ENCODE measurements around the gene CNOT3. TPM values are rescaled to one million over a fixed set of nuclear protein-coding genes. Genes with fewer than 3 reads are reported as not detected.
A peak's percentile ranks its signal among the peaks of the same experiment; 100 is the strongest.

CNOT3 gene
- total RNA-seq, 1 donor from 2014 or later, result 53.2 TPM

DNA sequence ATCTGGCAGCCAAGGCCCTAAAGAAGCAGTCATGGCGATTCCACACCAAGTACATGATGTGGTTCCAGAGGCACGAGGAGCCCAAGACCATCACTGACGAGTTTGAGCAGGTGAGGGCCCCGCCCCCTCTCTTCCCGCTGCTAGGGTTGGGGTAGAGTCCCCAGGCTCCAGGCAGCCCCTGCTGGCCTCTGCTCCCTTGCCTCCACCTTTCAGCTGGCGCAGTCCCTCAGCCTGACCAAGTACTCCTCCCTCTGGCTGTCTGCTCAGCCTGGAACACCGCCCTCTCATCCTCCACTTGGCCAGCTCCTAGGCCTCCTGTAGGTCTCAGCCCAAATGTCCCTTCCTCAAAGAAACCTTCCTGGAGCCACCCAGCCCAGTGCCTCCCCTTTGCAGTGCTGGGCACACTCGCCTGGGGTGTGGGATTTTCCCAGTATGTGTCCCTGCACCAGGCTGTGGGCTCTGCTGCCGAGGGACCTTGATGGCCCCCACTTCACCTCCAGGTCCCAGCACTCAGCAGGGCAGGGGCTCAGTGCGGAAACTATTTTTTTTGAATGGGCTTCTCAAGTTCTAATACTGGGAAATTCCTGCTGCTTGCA, 16.3 kb downstream of the CNOT3 start:
- H3K36me3 Mint-ChIP-seq (ENCODE audit: low read depth), result peaks cover 84% of the 10 kb centered on the region
- no peaks in the 10 kb centered on the region for H3K27me3 Mint-ChIP-seq
- TF ChIP-seq, protein P1, sequence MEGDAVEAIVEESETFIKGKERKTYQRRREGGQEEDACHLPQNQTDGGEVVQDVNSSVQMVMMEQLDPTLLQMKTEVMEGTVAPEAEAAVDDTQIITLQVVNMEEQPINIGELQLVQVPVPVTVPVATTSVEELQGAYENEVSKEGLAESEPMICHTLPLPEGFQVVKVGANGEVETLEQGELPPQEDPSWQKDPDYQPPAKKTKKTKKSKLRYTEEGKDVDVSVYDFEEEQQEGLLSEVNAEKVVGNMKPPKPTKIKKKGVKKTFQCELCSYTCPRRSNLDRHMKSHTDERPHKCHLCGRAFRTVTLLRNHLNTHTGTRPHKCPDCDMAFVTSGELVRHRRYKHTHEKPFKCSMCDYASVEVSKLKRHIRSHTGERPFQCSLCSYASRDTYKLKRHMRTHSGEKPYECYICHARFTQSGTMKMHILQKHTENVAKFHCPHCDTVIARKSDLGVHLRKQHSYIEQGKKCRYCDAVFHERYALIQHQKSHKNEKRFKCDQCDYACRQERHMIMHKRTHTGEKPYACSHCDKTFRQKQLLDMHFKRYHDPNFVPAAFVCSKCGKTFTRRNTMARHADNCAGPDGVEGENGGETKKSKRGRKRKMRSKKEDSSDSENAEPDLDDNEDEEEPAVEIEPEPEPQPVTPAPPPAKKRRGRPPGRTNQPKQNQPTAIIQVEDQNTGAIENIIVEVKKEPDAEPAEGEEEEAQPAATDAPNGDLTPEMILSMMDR (IDR thresholded peaks at IDR 0.05), result no peak
- ATAC-seq (ENCODE audit: low read depth), result no peak
- no peak overlapping the region for H3K4me3 Mint-ChIP-seq
- H3K27ac Mint-ChIP-seq, result no peak overlapping the region
- CTCF ChIA-PET, result no interaction called here
- no peak for DNase-seq
- POLR2A ChIA-PET, result interaction anchor here (1.3 kb wide), 1 partner anchor 17 kb away, joined by 4 read pairs; the partner anchor contains the start of gene CNOT3
- peaks cover 11% of the 10 kb centered on the region for H3K4me1 Mint-ChIP-seq
- no peaks in the 10 kb centered on the region for H3K9me3 Mint-ChIP-seq
- intact Hi-C loops (cut with micrococcal nuclease), result no loop called here

DNA sequence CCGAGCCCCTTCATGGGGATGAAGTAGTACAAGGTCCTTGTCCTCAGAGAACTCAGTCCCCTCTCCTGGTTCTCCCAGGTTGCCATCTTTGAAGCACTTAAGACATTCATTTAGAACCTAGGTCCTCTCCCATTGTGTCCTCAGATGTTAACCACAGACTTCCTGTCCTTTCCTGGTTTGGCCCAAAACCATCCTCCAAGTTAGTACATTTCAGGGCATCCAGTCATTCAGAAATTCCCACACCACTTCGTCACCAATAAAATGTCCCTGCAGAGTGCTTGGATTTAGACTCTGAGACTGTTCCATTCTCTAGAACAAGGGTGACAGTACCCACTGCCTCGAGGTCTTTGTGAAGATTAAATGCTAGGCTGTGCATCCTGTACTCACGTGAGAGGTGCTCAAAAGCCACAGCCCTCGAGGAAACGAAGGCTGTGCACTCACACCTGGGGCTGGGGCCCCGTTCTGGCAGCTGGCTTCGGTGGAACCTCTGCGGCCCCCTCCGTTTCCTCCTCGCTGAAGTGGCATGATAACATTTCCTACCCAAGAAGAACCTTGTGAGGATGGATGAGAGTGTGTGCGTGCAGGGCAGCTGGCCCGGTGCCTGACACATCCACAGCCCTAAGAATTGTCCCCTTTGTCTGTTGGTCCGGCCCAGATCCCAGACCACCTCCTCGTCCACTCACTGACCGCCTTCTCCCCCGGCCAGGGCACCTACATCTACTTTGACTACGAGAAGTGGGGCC, 17.2 kb downstream of the CNOT3 start:
- no peak for ATAC-seq (ENCODE audit: low read depth)
- H3K27ac Mint-ChIP-seq, result peak overlapping the region; percentile 65
- no peak for DNase-seq
- intact Hi-C loops (cut with micrococcal nuclease), result no loop called here
- CTCF ChIA-PET, result no interaction called here
- H3K27me3 Mint-ChIP-seq, result no peaks in the 10 kb centered on the region
- no peak overlapping the region for H3K4me3 Mint-ChIP-seq
- H3K36me3 Mint-ChIP-seq (ENCODE audit: low read depth), result peaks cover 81% of the 10 kb centered on the region
- H3K4me1 Mint-ChIP-seq, result peaks cover 19% of the 10 kb centered on the region
- TF ChIP-seq, protein P1 (IDR thresholded peaks at IDR 0.05), result no peak
- POLR2A ChIA-PET, result interaction anchor here (0.5 kb wide), 1 partner anchor 93 kb away, joined by 3 read pairs; no protein-coding TSS in a partner anchor
- H3K9me3 Mint-ChIP-seq, result no peaks in the 10 kb centered on the region

DNA sequence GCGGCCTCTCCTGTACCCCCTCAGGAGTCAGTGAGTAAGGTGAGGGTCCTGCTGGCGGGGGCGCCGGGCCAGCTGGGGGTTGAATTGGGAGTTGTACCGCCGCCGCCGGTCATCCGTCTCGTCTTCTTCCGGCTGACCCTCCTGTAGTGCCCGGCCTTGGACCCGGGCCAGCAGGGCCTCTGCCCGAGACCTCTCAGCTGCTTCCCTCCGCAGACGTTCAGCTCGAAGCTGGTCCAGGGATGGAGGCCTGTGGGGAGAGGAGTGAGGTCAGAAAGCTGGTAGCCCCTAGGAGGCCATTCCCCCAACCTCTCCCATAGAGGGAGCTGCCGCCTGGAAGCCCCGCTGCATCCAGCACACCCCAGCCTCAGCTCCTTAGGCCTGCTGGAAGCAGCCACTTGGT, 18.1 kb downstream of the CNOT3 start:
- intact Hi-C loops (cut with micrococcal nuclease), result no loop called here
- Mint-ChIP-seq H3K27me3 (no peaks in the 10 kb centered on the region), H3K36me3 (ENCODE audit: low read depth) (peaks cover 74% of the 10 kb centered on the region), H3K9me3 (no peaks in the 10 kb centered on the region), H3K4me1 (peaks cover 28% of the 10 kb centered on the region), H3K4me3 (no peak overlapping the region), H3K27ac (no peak overlapping the region)
- ATAC-seq (ENCODE audit: low read depth) (no peak), DNase-seq (no peak)
- ChIA-PET CTCF (no interaction called here), POLR2A (interaction anchor here (4.7 kb wide), 1 partner anchor 18 kb away, joined by 69 read pairs; the partner anchor contains the start of gene CNOT3)
- TF ChIP-seq, protein P1 (IDR thresholded peaks at IDR 0.05), result no peak

DNA sequence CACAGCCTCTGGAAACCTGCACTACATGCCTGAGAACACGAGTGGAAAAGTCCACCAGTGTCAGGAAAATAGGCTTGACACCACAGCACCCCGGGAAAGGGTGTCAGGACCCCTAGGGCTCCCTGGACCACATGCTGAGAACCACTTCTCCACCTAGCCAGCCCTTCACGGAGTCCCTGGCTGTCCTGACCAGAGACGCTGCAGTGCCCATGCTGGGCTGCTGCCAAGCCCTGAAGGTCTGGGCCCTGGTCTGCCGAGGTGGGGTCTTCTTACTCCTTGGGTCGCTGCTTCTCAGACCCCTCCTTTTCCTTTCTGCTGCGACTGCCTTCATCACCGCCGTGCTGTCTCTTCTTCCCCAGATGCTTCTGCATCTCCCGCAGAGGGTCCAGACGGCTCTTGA, 18.9 kb downstream of the CNOT3 start:
- H3K4me1 Mint-ChIP-seq, result peaks cover 34% of the 10 kb centered on the region
- intact Hi-C loops (cut with micrococcal nuclease), result no loop called here
- peaks cover 67% of the 10 kb centered on the region for H3K36me3 Mint-ChIP-seq (ENCODE audit: low read depth)
- no peak overlapping the region for H3K4me3 Mint-ChIP-seq
- H3K27me3 Mint-ChIP-seq, result no peaks in the 10 kb centered on the region
- ATAC-seq (ENCODE audit: low read depth) (no peak), DNase-seq (no peak)
- no peak overlapping the region for H3K27ac Mint-ChIP-seq
- H3K9me3 Mint-ChIP-seq, result no peaks in the 10 kb centered on the region
- TF ChIP-seq, protein P1 (IDR thresholded peaks at IDR 0.05), result no peak
- CTCF ChIA-PET, result no interaction called here
- POLR2A ChIA-PET, result interaction anchor here (4.7 kb wide), 1 partner anchor 19 kb away, joined by 69 read pairs; the partner anchor contains the start of gene CNOT3

DNA sequence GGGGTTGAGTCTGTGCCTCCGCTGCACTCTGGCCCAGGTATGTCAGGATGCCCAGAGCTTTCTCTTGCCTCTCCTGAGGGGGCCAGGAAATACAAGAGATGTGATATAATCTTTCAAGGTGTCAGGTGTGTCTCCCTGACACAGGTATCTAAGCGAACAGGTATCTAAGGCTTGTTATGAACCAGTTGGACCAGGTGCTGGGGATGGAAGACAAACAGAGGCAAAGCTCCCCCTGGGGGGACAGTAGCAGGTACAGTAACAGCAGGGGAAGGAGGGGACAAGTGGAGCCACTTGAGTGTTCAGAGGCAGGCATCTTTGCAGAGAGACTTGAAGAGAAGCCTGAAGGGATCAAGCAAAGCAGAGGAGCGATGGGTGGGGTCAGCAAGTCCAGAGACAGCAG, 19.4 kb downstream of the CNOT3 start:
- POLR2A ChIA-PET, result interaction anchor here (1.0 to 4.7 kb wide), 2 partner anchors 15 to 19 kb away, joined by 3 to 69 read pairs; partner anchors contain the start of gene CNOT3
- no peaks in the 10 kb centered on the region for H3K27me3 Mint-ChIP-seq
- H3K4me3 Mint-ChIP-seq, result no peak overlapping the region
- no peak overlapping the region for H3K27ac Mint-ChIP-seq
- CTCF ChIA-PET, result no interaction called here
- H3K36me3 Mint-ChIP-seq (ENCODE audit: low read depth), result peaks cover 62% of the 10 kb centered on the region
- ATAC-seq (ENCODE audit: low read depth) (no peak), DNase-seq (no peak)
- H3K4me1 Mint-ChIP-seq, result peaks cover 37% of the 10 kb centered on the region
- intact Hi-C loops (cut with micrococcal nuclease), result no loop called here
- no peaks in the 10 kb centered on the region for H3K9me3 Mint-ChIP-seq
- TF ChIP-seq, protein P1 (IDR thresholded peaks at IDR 0.05), result no peak
